ENCODE results near the gene SHISA3.

- TF ChIP-seq CTCF (IDR thresholded peaks at IDR 0.05; ENCODE audit: insufficient read depth, low read length, poor library complexity, severe bottlenecking) (no peak), EZH2phosphoT487 (conservative IDR thresholded peaks at IDR 0.05; ENCODE audit: low read length) (no peak)
These were observed 18.7 kb downstream of the SHISA3 start for GRCh38 chr4:42416017-42416416.

All from SU-DHL-6 (cell line).